ENCODE results near the gene TMEM116. TPM values are rescaled to one million over a fixed set of nuclear protein-coding genes. Genes with fewer than 3 reads are reported as not detected.

TMEM116 gene
- total and polyA plus RNA-seq, 10 of the 15 experiments (the other 5 are each of a cell fraction or from before 2014, with no cell fraction given), result 6.0 to 25.7 (median 8.5) TPM

GRCh38 chr12:111886662-111887545 lies 126.1 kb downstream of the TMEM116 start (continued):
- no peak for TF ChIP-seq SIX5 (IDR thresholded peaks at IDR 0.05; ENCODE audit: low read depth, low read length, severe bottlenecking)
- TF ChIP-seq WRNIP1 (IDR thresholded peaks at IDR 0.05; ENCODE audit: borderline replicate concordance, low read depth, low read length), result no peak
- no peak for TF ChIP-seq SIN3A (IDR thresholded peaks at IDR 0.05; ENCODE audit: low read depth, low read length)
- no peak for TF ChIP-seq SREBF2 (IDR thresholded peaks at IDR 0.05; ENCODE audit: low read length)
- no peak for TF ChIP-seq RFX5 (IDR thresholded peaks at IDR 0.05; ENCODE audit: low read depth, low read length)
- TF ChIP-seq IKZF2 (IDR thresholded peaks at IDR 0.05), result no peak
- no peak for TF ChIP-seq CREB1 (IDR thresholded peaks at IDR 0.05; ENCODE audit: low read depth)

GRCh38 chr12:111881716-111882115 lies 131.2 kb downstream of the TMEM116 start:
- BruUV-seq (replicated peaks), result no TSS peak
- Histone ChIP-seq H3K27ac (ENCODE audit: control insufficient read depth, insufficient read depth) (no peak overlapping the region), H3K9me3 (replicated peaks; ENCODE audit: control insufficient read depth, insufficient read depth, low read length) (no peaks in the 10 kb centered on the region), H3K4me1 (ENCODE audit: control insufficient read depth, insufficient read depth, low read length) (no peaks in the 10 kb centered on the region), H2AFZ (ENCODE audit: control insufficient read depth, low read depth, low read length) (no peak overlapping the region), H3K9ac (ENCODE audit: control insufficient read depth, insufficient read depth, low read length) (no peak overlapping the region), H3K4me3 (no peak overlapping the region), H3K79me2 (ENCODE audit: control insufficient read depth, insufficient read depth, low read length) (no peaks in the 10 kb centered on the region), H3K27me3 (replicated peaks in 1 of 2; ENCODE audit: control insufficient read depth in 2 of 2, insufficient read depth in 2 of 2, low read length in 1 of 2) (no peaks in the 10 kb centered on the region), H4K20me1 (ENCODE audit: control insufficient read depth, insufficient read depth) (no peaks in the 10 kb centered on the region), H3K4me2 (ENCODE audit: control insufficient read depth, insufficient read depth) (no peak overlapping the region), H3K36me3 (ENCODE audit: control insufficient read depth in 2 of 2, insufficient read depth in 2 of 2, low read length in 1 of 2) (peaks cover 15 to 20% of the 10 kb centered on the region in 2 experiments)
- FAIRE-seq, result no peak
- 64% methylated on average over 1 of the region's 1 CpG for WGBS (ENCODE audit: insufficient coverage, insufficient replicate concordance, low lambda C conversion rate, missing lambda C conversion rate)
- intact Hi-C loops (cut with micrococcal nuclease; ENCODE audit: unreplicated experiment) (no loop called here), in situ Hi-C loops (cut with MboI) (no loop called here)
- ChIA-PET SMC1A (ENCODE audit: uncharacterized antibody, unreplicated experiment) (no interaction called here), CTCF (no interaction called here), RAD21 (ENCODE audit: unreplicated experiment) (no interaction called here), POLR2A (no interaction called here)
- no peak for TF ChIP-seq ELK1 (IDR thresholded peaks at IDR 0.05; ENCODE audit: low read depth, low read length)
- peak; percentile 8; the same call in 1 of the 2 replicates for TF ChIP-seq RUNX3 (IDR thresholded peaks at IDR 0.05; ENCODE audit: low read length)
- 0 out of 2 replicates have a peak, but pooled peaks have one; percentile 34 for TF ChIP-seq JUNB (IDR thresholded peaks at IDR 0.05)
- ATAC-seq, result peak; percentile 73
- DNase-seq (ENCODE audit: low read depth, low spot score), result no peak

Small RNA genes lying within 50 kb of the gene (microRNA-seq; reads per million reads assigned to microRNA genes)
- 0.56 reads per million for gene MIR3657

Small RNA genes lying within 50 kb of the gene (small RNA-seq; reads per million reads assigned to genes)
- gene AC004024.1, result not detected
- not detected for gene MIR3657

Other genes starting within 250 kb of the TMEM116 start
- gene ALDH2, start 246.2 kb downstream of the TMEM116 start, total RNA-seq (2014; rRNA removed), result 11.9 and 12.2 TPM in 2 replicates
- 4.5 and 4.8 TPM in 2 replicates for gene ALDH2, start 246.2 kb downstream of the TMEM116 start, total RNA-seq (2014; rRNA removed; fragmentation: Illumina TruSeq; extraction: Trizol)
- 15.2 and 16.6 TPM in 2 replicates for gene ALDH2, start 246.2 kb downstream of the TMEM116 start, total RNA-seq (2021)
- gene ALDH2, start 246.2 kb downstream of the TMEM116 start, polyA plus RNA-seq (2011; rRNA removed), result 1.4 TPM in 2 replicates
- gene ALDH2, start 246.2 kb downstream of the TMEM116 start, polyA plus RNA-seq (2014; fragmentation: Illumina TruSeq; extraction: Trizol), result 5.9 and 7.7 TPM in 2 replicates
- gene ALDH2, start 246.2 kb downstream of the TMEM116 start, polyA plus RNA-seq (2014; fragmentation: Nextera tagmentation; extraction: Ambion mirVana), result 1 to 10 TPM; 1.8 to 4.9 TPM
- gene ALDH2, start 246.2 kb downstream of the TMEM116 start, polyA plus RNA-seq (2014; rRNA removed), result 16.2 and 16.4 TPM in 2 replicates
- gene ALDH2, start 246.2 kb downstream of the TMEM116 start, polyA plus RNA-seq (2016; fragmentation: Nextera tagmentation; extraction: Ambion mirVana), result 10 to 100 TPM in 1 of 2 experiments, 1 to 10 TPM in 1; 9.7 to 12.4 TPM
- 45.4 and 46.8 TPM in 2 replicates for gene MAPKAPK5, start 170.9 kb downstream of the TMEM116 start, total RNA-seq (2014; rRNA removed)
- 40.8 and 42.5 TPM in 2 replicates for gene MAPKAPK5, start 170.9 kb downstream of the TMEM116 start, total RNA-seq (2014; rRNA removed; fragmentation: Illumina TruSeq; extraction: Trizol)
- gene MAPKAPK5, start 170.9 kb downstream of the TMEM116 start, total RNA-seq (2021), result 45.6 and 54.3 TPM in 2 replicates
- gene MAPKAPK5, start 170.9 kb downstream of the TMEM116 start, polyA plus RNA-seq (2011; rRNA removed), result 50.4 and 50.6 TPM in 2 replicates
- gene MAPKAPK5, start 170.9 kb downstream of the TMEM116 start, polyA plus RNA-seq (2014; fragmentation: Illumina TruSeq; extraction: Trizol), result 39.7 and 39.9 TPM in 2 replicates
- gene MAPKAPK5, start 170.9 kb downstream of the TMEM116 start, polyA plus RNA-seq (2014; fragmentation: Nextera tagmentation; extraction: Ambion mirVana), result 10 to 100 TPM; 12.6 to 14.4 TPM
- gene MAPKAPK5, start 170.9 kb downstream of the TMEM116 start, polyA plus RNA-seq (2014; rRNA removed), result 42.2 and 48.6 TPM in 2 replicates
- gene MAPKAPK5, start 170.9 kb downstream of the TMEM116 start, polyA plus RNA-seq (2016; fragmentation: Nextera tagmentation; extraction: Ambion mirVana), result 10 to 100 TPM; 35.8 to 52.9 TPM
- 43.9 and 46.7 TPM in 2 replicates for gene ERP29, start 261 bp upstream of the TMEM116 start, total RNA-seq (2014; rRNA removed)
- 127 and 141 TPM in 2 replicates for gene ERP29, start 261 bp upstream of the TMEM116 start, total RNA-seq (2014; rRNA removed; fragmentation: Illumina TruSeq; extraction: Trizol)
- gene ERP29, start 261 bp upstream of the TMEM116 start, total RNA-seq (2021), result 97.8 and 102 TPM in 2 replicates
- 146 and 157 TPM in 2 replicates for gene ERP29, start 261 bp upstream of the TMEM116 start, polyA plus RNA-seq (2011; rRNA removed)
- gene ERP29, start 261 bp upstream of the TMEM116 start, polyA plus RNA-seq (2014; fragmentation: Illumina TruSeq; extraction: Trizol), result 59.9 and 106 TPM in 2 replicates
- gene ERP29, start 261 bp upstream of the TMEM116 start, polyA plus RNA-seq (2014; fragmentation: Nextera tagmentation; extraction: Ambion mirVana), result 100 to 1,000 TPM in 1 of 2 experiments, 10 to 100 TPM in 1; 47.1 to 119 TPM
- gene ERP29, start 261 bp upstream of the TMEM116 start, polyA plus RNA-seq (2014; rRNA removed), result 115 and 127 TPM in 2 replicates
- gene ERP29, start 261 bp upstream of the TMEM116 start, polyA plus RNA-seq (2016; fragmentation: Nextera tagmentation; extraction: Ambion mirVana), result 100 to 1,000 TPM; 103 to 107 TPM
- 23.4 and 28.1 TPM in 2 replicates for gene NAA25, start 95.6 kb upstream of the TMEM116 start, total RNA-seq (2014; rRNA removed)
- 28.3 and 30.3 TPM in 2 replicates for gene NAA25, start 95.6 kb upstream of the TMEM116 start, total RNA-seq (2014; rRNA removed; fragmentation: Illumina TruSeq; extraction: Trizol)
- gene NAA25, start 95.6 kb upstream of the TMEM116 start, total RNA-seq (2021), result 34.1 and 39.2 TPM in 2 replicates
- 29.3 and 34.8 TPM in 2 replicates for gene NAA25, start 95.6 kb upstream of the TMEM116 start, polyA plus RNA-seq (2011; rRNA removed)
- gene NAA25, start 95.6 kb upstream of the TMEM116 start, polyA plus RNA-seq (2014; fragmentation: Illumina TruSeq; extraction: Trizol), result 36.5 and 38.8 TPM in 2 replicates
- 10 to 100 TPM; 15.0 to 32.1 TPM for gene NAA25, start 95.6 kb upstream of the TMEM116 start, polyA plus RNA-seq (2014; fragmentation: Nextera tagmentation; extraction: Ambion mirVana)
- gene NAA25, start 95.6 kb upstream of the TMEM116 start, polyA plus RNA-seq (2014; rRNA removed), result 18.5 and 20.5 TPM in 2 replicates
- 10 to 100 TPM; 29.5 to 33.6 TPM for gene NAA25, start 95.6 kb upstream of the TMEM116 start, polyA plus RNA-seq (2016; fragmentation: Nextera tagmentation; extraction: Ambion mirVana)
- gene TRAFD1, start 112.4 kb upstream of the TMEM116 start, total RNA-seq (2014; rRNA removed), result 45.9 and 52.9 TPM in 2 replicates
- gene TRAFD1, start 112.4 kb upstream of the TMEM116 start, total RNA-seq (2014; rRNA removed; fragmentation: Illumina TruSeq; extraction: Trizol), result 37.2 and 37.5 TPM in 2 replicates
- 44.6 and 44.8 TPM in 2 replicates for gene TRAFD1, start 112.4 kb upstream of the TMEM116 start, total RNA-seq (2021)
- gene TRAFD1, start 112.4 kb upstream of the TMEM116 start, polyA plus RNA-seq (2011; rRNA removed), result 49.1 and 58.4 TPM in 2 replicates
- 54.7 and 69.1 TPM in 2 replicates for gene TRAFD1, start 112.4 kb upstream of the TMEM116 start, polyA plus RNA-seq (2014; fragmentation: Illumina TruSeq; extraction: Trizol)
- gene TRAFD1, start 112.4 kb upstream of the TMEM116 start, polyA plus RNA-seq (2014; fragmentation: Nextera tagmentation; extraction: Ambion mirVana), result 10 to 100 TPM; 42.3 to 43.8 TPM
- 39.3 and 46.6 TPM in 2 replicates for gene TRAFD1, start 112.4 kb upstream of the TMEM116 start, polyA plus RNA-seq (2014; rRNA removed)
- 10 to 100 TPM; 54.4 to 55.5 TPM for gene TRAFD1, start 112.4 kb upstream of the TMEM116 start, polyA plus RNA-seq (2016; fragmentation: Nextera tagmentation; extraction: Ambion mirVana)

Measured in GM12878 (cell line).